HuH-7.5 (cell line): Measurements from ENCODE around the gene SPATA19.
"Not testable (repeated sequence)": the region's sequence is repeated elsewhere in the genome, so short reads cannot be mapped to it uniquely, and the experiment has no call there.

Experiments used
- DNase-seq: peaks from one replicate; pipeline ENCODE4 v3.0.0; 2011; ENCODE audit warnings: low spot score

The SPATA19 gene

GRCh38 chr11:133845413-133845812 lies at the start of gene SPATA19:
Gene SPATA19, minus strand, starts transcription at chr11:133845513. Its CDS starts 67 bp downstream, at chr11:133845446.
- no peak for DNase-seq

- no peak for DNase-seq
These were observed 49.8 kb upstream of the SPATA19 start for GRCh38 chr11:133895061-133895479.

GRCh38 chr11:133893381-133893780 lies 48.1 kb upstream of the SPATA19 start:
- no peak for DNase-seq

- no peak for DNase-seq
These were observed 47.5 kb upstream of the SPATA19 start for GRCh38 chr11:133892584-133893380.

GRCh38 chr11:133892126-133892525 lies 46.8 kb upstream of the SPATA19 start:
- DNase-seq: no peak

GRCh38 chr11:133889893-133890292 lies 44.6 kb upstream of the SPATA19 start:
- no peak for DNase-seq

- DNase-seq: no peak
These were observed 43.9 kb upstream of the SPATA19 start for GRCh38 chr11:133889188-133889587.

GRCh38 chr11:133887692-133888332 lies 42.5 kb upstream of the SPATA19 start:
- no peak for DNase-seq

- DNase-seq: no peak
These were observed 40.7 kb upstream of the SPATA19 start for GRCh38 chr11:133886029-133886428.

- DNase-seq: no peak
These were observed 26.8 kb upstream of the SPATA19 start for GRCh38 chr11:133872160-133872559.

- no peak for DNase-seq
These were observed 22.1 kb upstream of the SPATA19 start for GRCh38 chr11:133867456-133867855.

- no peak for DNase-seq
These were observed 20.2 kb upstream of the SPATA19 start for GRCh38 chr11:133865466-133865865.

GRCh38 chr11:133864756-133865155 lies 19.4 kb upstream of the SPATA19 start:
- no peak for DNase-seq

GRCh38 chr11:133860151-133860550 lies 14.8 kb upstream of the SPATA19 start:
- DNase-seq: no peak

- not testable (repeated sequence) for DNase-seq
These were observed 9.1 kb upstream of the SPATA19 start for GRCh38 chr11:133854330-133854960.

- no peak for DNase-seq
These were observed 1.1 kb downstream of the SPATA19 start for GRCh38 chr11:133844217-133844616.

GRCh38 chr11:133843454-133843987 lies 1.8 kb downstream of the SPATA19 start:
- DNase-seq: no peak

GRCh38 chr11:133842730-133843129 lies 2.6 kb downstream of the SPATA19 start:
- DNase-seq: no peak

GRCh38 chr11:133842053-133842452 lies 3.3 kb downstream of the SPATA19 start:
- DNase-seq: no peak

- no peak for DNase-seq
These were observed 3.9 kb downstream of the SPATA19 start for GRCh38 chr11:133841279-133842043.

GRCh38 chr11:133840479-133840941 lies 4.8 kb downstream of the SPATA19 start:
- DNase-seq: no peak
